ENCODE results near the gene TUBGCP6.

GRCh38 chr22:50190941-50191741 lies 53.7 kb downstream of the TUBGCP6 start:
- no peak for TF ChIP-seq YY1 (IDR thresholded peaks at IDR 0.05; ENCODE audit: extremely low read depth, insufficient replicate concordance, low read depth, low read length)
- TF ChIP-seq SIN3A (IDR thresholded peaks at IDR 0.05; ENCODE audit: low read depth) = no peak
- no peak for TF ChIP-seq EZH2phosphoT487 (IDR thresholded peaks at IDR 0.05; ENCODE audit: borderline replicate concordance)
- no peak for TF ChIP-seq CTCF (IDR thresholded peaks at IDR 0.05 in 2 of 3, conservative IDR thresholded peaks at IDR 0.05 in 1 of 3; ENCODE audit: borderline replicate concordance in 1 of 3, insufficient read depth in 1 of 3, low read depth in 2 of 3, low read length in 2 of 3)
- no peak for TF ChIP-seq POLR2A (IDR thresholded peaks at IDR 0.05; ENCODE audit: borderline replicate concordance, extremely low read depth, insufficient read depth, insufficient read length)
- no peak for TF ChIP-seq EZH2 (IDR thresholded peaks at IDR 0.05)
- no peak for TF ChIP-seq MAX (IDR thresholded peaks at IDR 0.05)
- TF ChIP-seq CBX3 (IDR thresholded peaks at IDR 0.05; ENCODE audit: low read depth) = no peak
- no peak for TF ChIP-seq ATF3 (IDR thresholded peaks at IDR 0.05)
- no peak for TF ChIP-seq POLR2AphosphoS5 (IDR thresholded peaks at IDR 0.05; ENCODE audit: low read depth, low read length)
- no peak for TF ChIP-seq REST (IDR thresholded peaks at IDR 0.05; ENCODE audit: low read depth)

All from HCT116 (cell line).